OCI-LY3 (cell line): ENCODE data around the gene PALLD.

Experiments used
- H2AFZ ChIP-seq: fragments of 200-600, 300-600 bp; shearing (Covaris generic); 2 replicates; pipeline ENCODE4 v1.6.0; 2014; ENCODE audit warnings: antibody characterized with exemption, low read depth, low read length
- H3K27ac ChIP-seq: fragments of 200-600, 300-600 bp; sonication (generic); 2 replicates; pipeline ENCODE4 v1.5.1; 2014; ENCODE audit warnings: mild to moderate bottlenecking, low read length, moderate library complexity, mixed read lengths
- H3K27me3 ChIP-seq: fragments of 200-600, 300-600 bp; sonication (generic); 2 replicates; pipeline ENCODE4 v1.6.1; 2014; ENCODE audit warnings: low read depth, low read length, mixed read lengths
- H3K36me3 ChIP-seq: fragments of 200-600, 300-600 bp; sonication (generic); replicated peaks from 2 replicates; pipeline ENCODE3; 2014; ENCODE audit warnings: low read depth, low read length, mixed read lengths
- H3K4me1 ChIP-seq: fragments of 300-600, 200-600 bp; sonication (generic); 2 replicates; pipeline ENCODE4 v1.6.1; 2014; ENCODE audit warnings: low read length, mixed read lengths
- H3K4me2 ChIP-seq: fragments of 200-600, 300-600 bp; sonication (generic); 2 replicates; pipeline ENCODE4 v1.6.1; 2014; ENCODE audit warnings: low read length, mixed read lengths
- H3K4me3 ChIP-seq: fragments of 300-600, 200-600 bp; sonication (generic); 2 replicates; pipeline ENCODE4 v1.5.1; 2014; ENCODE audit warnings: antibody characterized with exemption, mild to moderate bottlenecking, low read length, moderate library complexity
- H3K79me2 ChIP-seq: fragments of 300-600, 200-600 bp; shearing (Covaris generic); 2 replicates; pipeline ENCODE4 v1.6.1; 2014; ENCODE audit warnings: mild to moderate bottlenecking, low read length, mixed read lengths
- H3K9ac ChIP-seq: fragments of 300-600, 200-600 bp; shearing (Covaris generic); 2 replicates; pipeline ENCODE4 v1.6.0; 2014; ENCODE audit warnings: mild to moderate bottlenecking, low read length, moderate library complexity
- H3K9me3 ChIP-seq: fragments of 200-600, 300-600 bp; shearing (Covaris generic); 2 replicates; pipeline ENCODE4 v1.6.1; 2014; ENCODE audit warnings: low read length, mixed read lengths; ENCODE audit not compliant: insufficient read depth
- H4K20me1 ChIP-seq: fragments of 200-600, 300-600 bp; sonication (generic); 2 replicates; pipeline ENCODE4 v1.6.1; 2016; ENCODE audit warnings: low read length, mixed read lengths; ENCODE audit not compliant: insufficient read depth
- CTCF ChIP-seq: fragments of 200-600, 300-600 bp; sonication (generic); IDR thresholded peaks from 2 replicates; pipeline ENCODE4 v1.5.1; 2014; ENCODE audit warnings: antibody characterized with exemption, low read length, low read depth
- EZH2phosphoT487 ChIP-seq: fragments of 200-600 bp; shearing (Covaris generic); IDR thresholded peaks from 2 replicates; pipeline ENCODE4 v1.6.1; 2018; ENCODE audit warnings: antibody characterized with exemption, mixed run types, low read depth

PALLD gene

DNA sequence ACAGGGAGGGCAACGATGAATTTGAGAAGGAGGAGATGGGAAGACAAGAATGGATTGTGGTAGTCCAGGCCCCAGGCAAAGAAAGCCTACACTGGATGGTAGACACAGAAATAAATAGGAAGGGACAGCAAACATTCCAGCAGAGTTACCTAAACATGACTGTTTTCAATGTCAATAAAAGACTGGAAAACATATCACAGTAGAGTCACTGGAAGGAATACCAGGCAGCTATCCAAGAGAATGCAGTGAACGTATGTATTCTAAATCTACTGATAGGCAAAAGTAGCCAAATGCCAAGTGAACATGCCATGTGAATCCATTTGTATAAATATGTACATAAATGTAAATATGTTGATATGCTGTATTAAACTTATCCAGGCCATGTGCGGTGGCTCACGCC, 183.0 kb downstream of the PALLD start:
- Histone ChIP-seq H3K36me3 (no peaks in the 10 kb centered on the region), H2AFZ (no peak overlapping the region), H4K20me1 (no peaks in the 10 kb centered on the region), H3K4me1 (peaks cover 16% of the 10 kb centered on the region), H3K4me3 (no peak overlapping the region), H3K4me2 (no peak overlapping the region), H3K27me3 (no peaks in the 10 kb centered on the region), H3K9ac (no peak overlapping the region), H3K79me2 (no peaks in the 10 kb centered on the region), H3K27ac (no peak overlapping the region), H3K9me3 (no peaks in the 10 kb centered on the region)
- TF ChIP-seq EZH2phosphoT487 (no peak), CTCF (no peak)

GRCh38 chr4:168682898-168683500, 186.1 kb downstream of the PALLD start:
- no peaks in the 10 kb centered on the region for H3K79me2 ChIP-seq

DNA sequence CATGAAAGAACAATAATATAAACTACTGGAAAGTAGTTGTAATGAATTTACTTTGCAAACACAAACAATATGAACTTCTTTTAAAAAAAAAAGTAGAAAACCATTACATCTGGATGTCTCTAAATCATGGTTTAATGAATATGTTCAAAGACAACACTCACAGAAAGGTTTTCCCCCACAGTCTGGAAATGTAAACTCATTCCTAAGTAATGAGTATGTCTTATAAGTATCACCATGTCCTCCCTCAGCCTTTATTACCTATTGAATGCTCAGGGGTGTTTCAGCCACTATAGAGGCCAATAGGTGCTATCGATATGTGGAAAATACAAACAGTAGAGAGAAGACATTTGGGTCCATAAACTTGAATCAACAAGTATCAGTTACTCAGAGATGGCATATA, 186.7 kb downstream of the PALLD start:
- Histone ChIP-seq H3K79me2 (no peaks in the 10 kb centered on the region), H3K4me2 (peak overlapping the region; percentile 10; the same call in 1 of the 2 replicates), H3K4me3 (no peak overlapping the region), H3K9me3 (no peaks in the 10 kb centered on the region), H3K36me3 (no peaks in the 10 kb centered on the region), H4K20me1 (no peaks in the 10 kb centered on the region), H3K4me1 (peaks cover 25% of the 10 kb centered on the region), H3K9ac (no peak overlapping the region), H3K27me3 (no peaks in the 10 kb centered on the region), H3K27ac (no peak overlapping the region), H2AFZ (no peak overlapping the region)
- TF ChIP-seq EZH2phosphoT487 (no peak), CTCF (no peak)

More at GRCh38 chr4:168682898-168683500, 186.1 kb downstream of the PALLD start:
- Histone ChIP-seq H3K27ac (no peak overlapping the region), H3K4me3 (no peak overlapping the region), H3K27me3 (no peaks in the 10 kb centered on the region), H4K20me1 (no peaks in the 10 kb centered on the region), H3K9me3 (no peaks in the 10 kb centered on the region), H3K4me1 (peaks cover 25% of the 10 kb centered on the region), H3K36me3 (no peaks in the 10 kb centered on the region), H3K4me2 (peak overlapping the region; percentile 10; the same call in 1 of the 2 replicates), H2AFZ (no peak overlapping the region), H3K9ac (no peak overlapping the region)
- no peak for TF ChIP-seq CTCF
- no peak for TF ChIP-seq EZH2phosphoT487

- TF ChIP-seq CTCF, result no peak
- TF ChIP-seq EZH2phosphoT487, result no peak
- peak overlapping the region; percentile 45 for H3K4me2 ChIP-seq
- H2AFZ ChIP-seq, result no peak overlapping the region
These were observed 188.4 kb downstream of the PALLD start for GRCh38 chr4:168685136-168685809.

More at GRCh38 chr4:168685136-168685809, 188.4 kb downstream of the PALLD start:
- H3K27ac ChIP-seq, result no peak overlapping the region
- no peaks in the 10 kb centered on the region for H4K20me1 ChIP-seq
- H3K36me3 ChIP-seq, result no peaks in the 10 kb centered on the region
- no peaks in the 10 kb centered on the region for H3K79me2 ChIP-seq
- H3K4me1 ChIP-seq, result peaks cover 31% of the 10 kb centered on the region
- no peaks in the 10 kb centered on the region for H3K27me3 ChIP-seq
- no peaks in the 10 kb centered on the region for H3K9me3 ChIP-seq
- no peak overlapping the region for H3K9ac ChIP-seq
- 0 out of 2 replicates have a peak overlapping the region, but pooled peaks have one; percentile 11 for H3K4me3 ChIP-seq
